Osteoblast (primary cell): ENCODE measurements around the gene ONECUT1. TPM values are rescaled to one million over a fixed set of nuclear protein-coding genes. Genes with fewer than 3 reads are reported as not detected.

Source experiments
- DNase-seq: peaks from one replicate; pipeline ENCODE4 v3.0.0; 2011; ENCODE audit warnings: low spot score, mixed read lengths; ENCODE audit not compliant: insufficient read length; ENCODE audit errors: missing footprints
- H2AFZ ChIP-seq: 2 replicates; pipeline ENCODE4 v1.6.0; 2011; ENCODE audit warnings: mild to moderate bottlenecking, low read length
- H3K27ac ChIP-seq: 2 replicates; pipeline ENCODE4 v1.5.1; 2011; ENCODE audit warnings: mild to moderate bottlenecking, low read depth, low read length, moderate library complexity
- H3K27me3 ChIP-seq: 2 replicates; pipeline ENCODE4 v1.6.0; 2012; ENCODE audit warnings: mild to moderate bottlenecking, control low read depth, inconsistent platforms, low read length, moderate library complexity; ENCODE audit not compliant: insufficient read depth
- H3K36me3 ChIP-seq: 2 replicates; pipeline ENCODE4 v1.5.1; 2011; ENCODE audit warnings: mild to moderate bottlenecking, low read length, control low read depth, moderate library complexity; ENCODE audit not compliant: insufficient read depth
- H3K4me1 ChIP-seq: 2 replicates; pipeline ENCODE4 v1.5.1; 2011; ENCODE audit warnings: mild to moderate bottlenecking, low read length, control low read depth, moderate library complexity; ENCODE audit not compliant: insufficient read depth
- H3K4me2 ChIP-seq: 2 replicates; pipeline ENCODE4 v1.6.0; 2011; ENCODE audit warnings: mild to moderate bottlenecking, low read length; ENCODE audit not compliant: insufficient read depth
- H3K4me3 ChIP-seq: fragments of 200-600 bp; sonication (generic); 3 replicates; pipeline ENCODE4 v1.5.1; 2012; ENCODE audit warnings: mild to moderate bottlenecking, low read length, inconsistent platforms; ENCODE audit not compliant: insufficient read depth
- H3K79me2 ChIP-seq: 2 replicates; pipeline ENCODE4 v1.6.0; 2012; ENCODE audit warnings: mild to moderate bottlenecking, low read length, control low read depth, inconsistent platforms; ENCODE audit not compliant: insufficient read depth
- H3K9me3 ChIP-seq: 2 replicates; pipeline ENCODE4 v1.5.1; 2011; ENCODE audit warnings: low read depth, low read length, control low read depth
- H4K20me1 ChIP-seq: 2 replicates; pipeline ENCODE4 v1.6.0; 2012; ENCODE audit warnings: mild to moderate bottlenecking, low read length, control low read depth; ENCODE audit not compliant: insufficient read depth
- CTCF ChIP-seq: IDR thresholded peaks from 2 replicates; pipeline ENCODE4 v1.5.1; 2011; ENCODE audit warnings: mild to moderate bottlenecking, low read depth, low read length, moderate library complexity; ENCODE audit errors: extremely low read depth
- total RNA-seq: library from RNA; depleted of rRNA; stranded (reverse); fragments of >200 nt; gene quantifications from 2 replicates; pipeline ENCODE4 v1.2.3, GENCODE V29; 2012

The ONECUT1 gene
- total RNA-seq, 1 donor = not detected

- H3K79me2 ChIP-seq = no peaks in the 10 kb centered on the region
- H3K4me1 ChIP-seq = no peaks in the 10 kb centered on the region
- no peak overlapping the region for H2AFZ ChIP-seq
- H4K20me1 ChIP-seq = no peaks in the 10 kb centered on the region
- H3K4me2 ChIP-seq = no peak overlapping the region
- no peak overlapping the region for H3K27ac ChIP-seq
- no peaks in the 10 kb centered on the region for H3K27me3 ChIP-seq
- no peaks in the 10 kb centered on the region for H3K36me3 ChIP-seq
- no peak overlapping the region for H3K4me3 ChIP-seq
- TF ChIP-seq CTCF = no peak
- no peak for DNase-seq
- H3K9me3 ChIP-seq = no peaks in the 10 kb centered on the region
These were observed 73.6 kb downstream of the ONECUT1 start for GRCh38 chr15:52716536-52716935.

- DNase-seq = no peak
- Histone ChIP-seq H3K79me2 (no peaks in the 10 kb centered on the region), H2AFZ (no peak overlapping the region), H3K9me3 (no peaks in the 10 kb centered on the region), H3K27ac (no peak overlapping the region), H3K36me3 (no peaks in the 10 kb centered on the region), H4K20me1 (no peaks in the 10 kb centered on the region), H3K4me3 (no peak overlapping the region), H3K27me3 (no peaks in the 10 kb centered on the region), H3K4me2 (no peak overlapping the region), H3K4me1 (no peaks in the 10 kb centered on the region)
- no peak for TF ChIP-seq CTCF
These were observed 74.7 kb downstream of the ONECUT1 start for GRCh38 chr15:52715411-52715810.

- TF ChIP-seq CTCF = no peak
- no peaks in the 10 kb centered on the region for H3K27me3 ChIP-seq
- H3K4me2 ChIP-seq = no peak overlapping the region
- H3K9me3 ChIP-seq = no peaks in the 10 kb centered on the region
- no peaks in the 10 kb centered on the region for H3K4me1 ChIP-seq
- no peak overlapping the region for H3K4me3 ChIP-seq
- H3K36me3 ChIP-seq = no peaks in the 10 kb centered on the region
- DNase-seq = no peak
- no peak overlapping the region for H3K27ac ChIP-seq
- no peaks in the 10 kb centered on the region for H4K20me1 ChIP-seq
- no peaks in the 10 kb centered on the region for H3K79me2 ChIP-seq
- H2AFZ ChIP-seq = no peak overlapping the region
These were observed 75.2 kb downstream of the ONECUT1 start for GRCh38 chr15:52714968-52715367.

GRCh38 chr15:52710708-52711389 is 79.3 kb downstream of the ONECUT1 start:
- Histone ChIP-seq H3K4me3 (no peak overlapping the region), H4K20me1 (no peaks in the 10 kb centered on the region), H3K4me1 (no peaks in the 10 kb centered on the region), H3K4me2 (no peak overlapping the region), H3K27me3 (peaks cover 5% of the 10 kb centered on the region), H3K36me3 (no peaks in the 10 kb centered on the region), H3K9me3 (no peaks in the 10 kb centered on the region), H3K27ac (no peak overlapping the region), H2AFZ (no peak overlapping the region), H3K79me2 (no peaks in the 10 kb centered on the region)
- TF ChIP-seq CTCF = no peak
- DNase-seq = no peak
